ENCODE measurements around the gene INPP5D.

The INPP5D gene

GRCh38 chr2:233208382-233209116 is 148.4 kb downstream of the INPP5D start:
- DNase-seq (ENCODE audit: low read depth, low spot score): peak; percentile 30

GRCh38 chr2:233209117-233209532 is 149.0 kb downstream of the INPP5D start:
- no peak for DNase-seq (ENCODE audit: low read depth, low spot score)

DNA sequence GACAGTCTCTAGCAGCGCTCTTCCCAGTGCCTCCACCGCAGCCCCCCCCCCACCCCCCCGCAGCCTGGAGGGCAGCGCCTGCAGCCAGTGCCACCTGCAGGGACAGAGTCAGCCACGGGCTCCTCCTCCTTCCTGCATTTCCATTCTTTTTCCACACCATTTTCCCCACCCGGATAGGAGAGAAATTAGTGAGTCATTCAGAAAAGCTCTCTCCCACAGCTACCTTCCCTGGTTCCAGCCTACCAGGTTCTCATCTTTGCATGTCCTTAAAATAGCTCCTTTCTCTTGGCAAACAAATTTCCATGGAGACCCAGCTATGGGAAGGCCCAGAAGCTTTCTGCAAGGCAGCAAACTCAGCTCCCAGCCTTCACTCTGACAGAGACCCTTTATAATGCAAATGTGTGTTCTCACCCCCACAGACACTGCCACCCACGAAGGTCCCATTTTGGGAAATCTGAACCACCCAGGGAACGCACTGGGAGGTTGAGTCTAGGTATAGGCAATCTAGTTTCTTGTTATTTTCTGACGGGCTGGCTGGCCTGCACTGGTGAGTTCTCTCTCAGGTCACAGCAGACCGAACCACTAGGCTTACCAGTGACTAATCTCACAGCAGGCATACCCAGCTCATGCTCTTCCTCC is 149.5 kb downstream of the INPP5D start:
- DNase-seq (ENCODE audit: low read depth, low spot score): peak; percentile 64

GRCh38 chr2:233210281-233210680 is 150.1 kb downstream of the INPP5D start:
- no peak for DNase-seq (ENCODE audit: low read depth, low spot score)

DNA sequence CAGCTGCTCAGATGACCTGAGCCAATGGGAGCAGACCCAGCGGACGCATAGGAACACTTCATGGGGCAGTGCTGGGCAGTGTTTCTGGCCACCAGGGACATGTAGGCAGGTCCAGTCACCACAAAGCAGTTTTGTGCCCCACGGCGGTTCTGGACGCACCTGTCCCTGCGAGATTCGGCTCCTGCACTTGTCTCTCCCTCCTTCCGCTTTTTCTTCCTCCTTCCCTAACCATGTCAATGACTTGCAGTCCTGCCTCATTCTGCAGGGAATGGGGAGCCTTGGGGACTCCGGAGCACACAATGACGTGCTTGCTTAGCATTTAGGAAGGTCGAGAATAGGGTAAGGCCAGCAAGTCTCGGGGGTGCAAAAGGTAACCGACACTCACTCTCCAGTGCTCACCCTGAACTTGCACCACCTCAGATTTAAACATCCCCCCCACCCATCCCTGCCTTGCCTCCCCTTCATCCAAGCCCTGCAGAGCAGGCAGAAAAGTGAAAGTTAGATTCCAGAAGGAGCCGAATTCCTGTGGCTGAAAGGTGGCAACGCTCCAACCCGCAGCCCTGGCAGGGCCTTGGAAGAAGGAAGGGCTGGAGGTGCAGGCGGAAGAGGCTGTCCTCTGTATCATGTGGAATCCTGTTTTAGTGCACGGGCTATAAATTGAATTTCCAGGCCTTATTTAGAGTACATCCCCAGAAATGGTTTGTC is 150.9 kb downstream of the INPP5D start:
- peak; percentile 15 for DNase-seq (ENCODE audit: low read depth, low spot score)

- no peak for DNase-seq (ENCODE audit: low read depth, low spot score)
Measured at GRCh38 chr2:233211548-233211895, 151.4 kb downstream of the INPP5D start.

- DNase-seq (ENCODE audit: low read depth, low spot score): no peak
Measured at GRCh38 chr2:233213011-233213410, 152.9 kb downstream of the INPP5D start.

GRCh38 chr2:233213975-233214374 is 153.8 kb downstream of the INPP5D start:
- peak; percentile 40 for DNase-seq (ENCODE audit: low read depth, low spot score)

GRCh38 chr2:233217892-233218377 is 157.8 kb downstream of the INPP5D start:
- DNase-seq (ENCODE audit: low read depth, low spot score): no peak

DNA sequence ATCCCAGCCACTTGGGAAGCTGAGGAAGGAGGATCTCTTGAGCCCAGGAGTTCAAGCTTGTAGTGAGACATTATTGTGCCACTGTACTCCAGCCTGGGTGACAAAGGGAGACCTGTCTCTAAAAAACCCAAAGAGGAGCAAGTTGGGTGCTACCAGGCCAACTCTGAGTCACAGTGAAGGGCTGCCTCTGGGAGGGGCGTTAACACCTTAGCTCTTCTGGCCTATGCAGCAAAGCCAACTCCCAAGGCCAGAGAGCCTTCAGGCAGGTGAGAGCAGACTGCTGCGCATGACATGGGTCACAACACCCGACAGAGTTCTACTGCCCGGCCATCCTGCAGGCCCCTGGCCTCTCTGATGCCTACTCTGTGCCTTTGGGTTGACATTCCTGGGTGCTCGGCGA is 158.7 kb downstream of the INPP5D start:
- no peak for DNase-seq (ENCODE audit: low read depth, low spot score)

DNA sequence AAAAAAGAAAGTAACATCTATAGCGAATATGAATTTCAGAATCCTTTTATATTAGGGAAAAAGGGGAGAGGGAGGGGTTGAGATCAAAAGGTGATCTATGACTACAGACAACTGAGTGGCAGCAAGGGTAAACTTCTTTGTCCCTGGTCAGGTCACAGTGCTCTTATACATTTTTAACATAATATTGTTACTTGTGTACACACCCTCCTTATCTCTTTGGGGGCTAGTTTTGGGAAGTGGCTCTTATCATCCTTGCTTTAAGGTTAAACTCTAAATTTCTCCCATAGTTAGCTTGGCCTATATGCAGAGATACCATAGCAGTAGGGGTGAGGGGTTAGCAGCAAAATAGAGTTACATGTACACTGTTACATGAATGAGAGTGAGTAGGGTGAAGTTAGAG is 159.7 kb downstream of the INPP5D start:
- no peak for DNase-seq (ENCODE audit: low read depth, low spot score)

DNA sequence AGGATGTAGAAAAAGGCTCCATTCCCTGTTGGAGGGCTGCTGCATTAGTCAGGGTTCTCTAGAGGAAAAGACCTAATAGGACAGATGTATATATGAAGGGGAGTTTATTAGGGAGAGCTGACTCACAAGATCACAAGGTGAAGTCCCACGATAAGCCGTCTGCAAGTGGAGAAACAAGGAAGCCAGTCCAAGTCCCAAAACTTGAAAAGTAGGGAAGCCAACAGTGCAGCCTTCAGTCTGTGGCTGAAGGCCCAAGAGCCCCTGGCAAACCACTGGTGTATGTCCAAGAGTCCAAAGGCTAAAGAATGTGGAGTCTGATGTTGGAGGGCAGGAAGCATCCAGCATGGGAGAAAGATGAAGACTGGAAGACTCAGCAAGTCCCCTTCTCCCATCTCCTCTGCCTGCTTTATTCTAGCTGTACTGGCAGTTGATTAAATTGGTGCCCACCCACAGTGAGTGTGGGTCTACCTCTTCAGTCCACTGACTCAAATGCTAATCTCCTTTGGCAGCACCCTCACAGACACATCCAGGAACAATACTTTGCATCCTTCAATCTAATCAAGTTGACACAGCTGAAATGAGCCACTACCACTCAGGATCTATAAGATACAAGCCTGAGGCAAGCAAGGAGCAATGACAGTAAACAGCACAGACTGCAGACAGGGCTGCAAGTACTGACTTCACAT is 161.4 kb downstream of the INPP5D start:
- DNase-seq (ENCODE audit: low read depth, low spot score): no peak

- no peak for DNase-seq (ENCODE audit: low read depth, low spot score)
Measured at GRCh38 chr2:233223059-233223894, 163.1 kb downstream of the INPP5D start.

DNA sequence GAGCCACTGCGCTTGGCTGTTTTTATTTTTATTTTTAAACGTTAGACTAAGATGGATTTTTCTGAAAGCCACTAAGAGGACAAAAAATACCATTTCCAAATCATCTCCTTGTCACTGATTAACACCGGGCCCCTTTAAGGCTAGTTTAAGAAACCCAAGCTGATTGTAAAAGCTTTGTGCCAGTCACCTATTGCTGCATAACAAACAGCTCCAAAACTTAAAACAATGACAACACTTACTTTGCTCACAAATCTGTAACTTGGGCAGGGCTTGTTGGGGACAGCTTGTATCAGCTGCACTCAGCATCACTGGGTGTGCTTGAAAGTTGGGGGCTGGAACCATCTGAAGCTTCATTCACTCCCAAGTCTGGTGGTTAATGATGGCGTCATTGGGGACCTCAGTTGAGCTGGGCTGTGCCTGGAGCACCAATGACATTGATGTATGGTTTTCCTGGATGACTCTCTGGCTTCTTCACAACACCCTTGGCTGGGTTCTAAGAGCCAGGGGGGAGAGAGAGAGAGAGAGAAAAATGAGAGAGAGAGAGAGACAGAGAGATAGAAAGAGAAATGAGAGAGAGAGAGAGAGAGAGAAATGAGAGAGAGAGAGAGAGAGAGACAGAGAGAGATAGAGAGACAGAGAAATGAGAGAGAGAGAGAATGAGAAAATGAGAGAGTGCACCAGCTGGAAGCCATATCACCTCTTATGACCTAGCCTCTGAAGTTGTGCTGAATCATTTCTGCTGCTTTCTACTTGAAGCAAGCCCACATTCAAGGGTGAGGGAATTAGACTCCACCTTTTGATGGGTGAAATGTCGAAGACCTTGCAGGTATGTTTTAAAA is 165.3 kb downstream of the INPP5D start:
- DNase-seq (ENCODE audit: low read depth, low spot score): no peak

GRCh38 chr2:233226511-233227031 is 166.4 kb downstream of the INPP5D start:
- DNase-seq (ENCODE audit: low read depth, low spot score): peak; percentile 26

DNA sequence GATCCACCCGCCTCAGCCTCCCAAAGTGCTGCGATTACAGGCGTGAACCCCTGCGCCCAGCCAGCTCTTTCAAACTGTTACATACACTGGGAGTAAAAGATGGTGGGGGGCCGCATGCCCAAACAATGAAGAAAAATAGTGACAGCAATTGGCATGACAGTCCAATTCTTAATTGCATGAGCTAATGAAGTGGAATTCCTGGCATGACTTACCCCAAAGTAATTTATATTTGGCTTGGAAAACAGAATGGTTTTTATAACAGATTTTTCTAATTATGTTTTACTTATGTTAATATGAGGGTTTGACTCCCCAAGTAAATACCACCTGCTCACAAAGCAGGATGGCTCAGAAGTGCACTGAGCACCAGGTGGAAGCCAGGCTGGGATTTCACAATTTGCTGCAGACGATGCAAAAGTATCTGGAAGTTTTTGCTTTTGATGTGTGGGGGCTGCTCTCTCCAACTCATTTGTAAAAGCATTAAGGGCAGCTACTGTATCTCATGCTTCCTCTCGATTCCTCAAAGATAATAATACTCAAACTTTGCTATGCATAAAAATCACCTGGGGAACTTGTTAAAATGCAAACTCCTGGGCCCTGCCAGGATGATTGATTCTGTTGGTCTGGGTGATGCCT is 167.3 kb downstream of the INPP5D start:
- DNase-seq (ENCODE audit: low read depth, low spot score): no peak

DNA sequence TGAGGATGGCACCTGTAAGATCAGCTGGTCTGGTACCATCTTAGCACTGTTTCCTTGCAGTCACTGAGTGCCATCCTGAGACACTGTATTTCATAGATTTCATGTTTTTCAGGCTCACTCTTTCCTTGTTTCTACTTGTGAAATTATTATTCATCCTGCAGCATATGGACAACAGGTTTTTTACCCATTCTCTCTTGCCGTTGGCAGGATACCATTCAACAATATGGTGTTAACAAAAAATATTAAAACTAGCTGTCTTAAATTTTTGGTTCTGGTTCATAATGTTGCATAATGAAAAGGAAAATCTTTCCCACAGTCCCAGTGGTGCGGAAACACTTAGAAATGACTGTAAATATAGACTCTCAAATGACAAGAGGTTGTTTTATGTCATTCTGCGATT is 168.2 kb downstream of the INPP5D start:
- DNase-seq (ENCODE audit: low read depth, low spot score): no peak

- no peak for DNase-seq (ENCODE audit: low read depth, low spot score)
Measured at GRCh38 chr2:233233618-233234230, 173.6 kb downstream of the INPP5D start.

DNA sequence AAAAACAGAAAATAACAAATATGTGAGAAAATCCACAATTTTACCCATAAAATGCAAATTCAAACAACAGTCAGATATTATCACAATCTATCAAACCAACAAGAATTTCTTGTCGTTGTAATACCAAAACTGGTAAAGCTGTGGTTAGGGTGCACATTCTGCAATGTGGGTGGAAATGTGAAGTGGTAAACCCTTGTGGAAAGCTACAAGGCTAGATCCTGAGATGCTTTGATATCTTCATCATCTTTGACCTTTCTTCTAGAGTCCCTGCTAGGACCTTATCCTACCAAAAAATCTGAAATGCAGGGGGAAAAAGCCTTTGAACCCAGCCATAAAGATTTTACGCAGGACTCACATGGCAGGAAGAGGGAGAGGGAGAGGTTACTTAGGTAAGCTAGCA is 174.1 kb downstream of the INPP5D start:
- no peak for DNase-seq (ENCODE audit: low read depth, low spot score)

Measured in ELF-1 (cell line).